Measurements from ENCODE around the gene AGAP1.

AGAP1 gene

DNA sequence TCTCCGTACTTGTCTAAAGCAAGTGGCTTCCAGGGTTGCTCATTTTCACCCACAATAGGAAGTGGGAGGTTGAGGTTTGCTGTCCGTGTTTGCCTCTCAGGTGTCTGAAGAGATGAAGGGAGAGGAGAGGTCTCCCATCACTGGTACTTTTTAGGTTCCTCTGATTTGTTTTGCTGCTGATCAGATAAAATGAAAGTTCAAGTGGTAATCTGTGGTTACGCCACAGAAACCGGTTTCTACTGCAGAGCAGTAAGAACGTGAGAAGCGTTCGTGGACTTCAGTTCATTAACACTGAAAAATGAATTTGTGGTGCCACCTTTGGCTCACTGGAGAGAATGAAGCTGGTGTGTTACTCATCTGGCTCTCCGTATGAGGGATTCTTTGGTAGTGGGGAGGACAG is 556.1 kb downstream of the AGAP1 start:
- Histone ChIP-seq H3K4me3 (ENCODE audit: low read depth, low read length) (no peak overlapping the region), H3K27ac (no peak overlapping the region), H3K36me3 (replicated peaks) (no peaks in the 10 kb centered on the region), H3K27me3 (replicated peaks) (no peaks in the 10 kb centered on the region)
- in situ Hi-C loops (cut with HindIII; ENCODE audit: low pct_ligation_motif_present, low sequenced_read_pairs): no loop called here
- DNase-seq: no peak
- TF ChIP-seq, protein P1, sequence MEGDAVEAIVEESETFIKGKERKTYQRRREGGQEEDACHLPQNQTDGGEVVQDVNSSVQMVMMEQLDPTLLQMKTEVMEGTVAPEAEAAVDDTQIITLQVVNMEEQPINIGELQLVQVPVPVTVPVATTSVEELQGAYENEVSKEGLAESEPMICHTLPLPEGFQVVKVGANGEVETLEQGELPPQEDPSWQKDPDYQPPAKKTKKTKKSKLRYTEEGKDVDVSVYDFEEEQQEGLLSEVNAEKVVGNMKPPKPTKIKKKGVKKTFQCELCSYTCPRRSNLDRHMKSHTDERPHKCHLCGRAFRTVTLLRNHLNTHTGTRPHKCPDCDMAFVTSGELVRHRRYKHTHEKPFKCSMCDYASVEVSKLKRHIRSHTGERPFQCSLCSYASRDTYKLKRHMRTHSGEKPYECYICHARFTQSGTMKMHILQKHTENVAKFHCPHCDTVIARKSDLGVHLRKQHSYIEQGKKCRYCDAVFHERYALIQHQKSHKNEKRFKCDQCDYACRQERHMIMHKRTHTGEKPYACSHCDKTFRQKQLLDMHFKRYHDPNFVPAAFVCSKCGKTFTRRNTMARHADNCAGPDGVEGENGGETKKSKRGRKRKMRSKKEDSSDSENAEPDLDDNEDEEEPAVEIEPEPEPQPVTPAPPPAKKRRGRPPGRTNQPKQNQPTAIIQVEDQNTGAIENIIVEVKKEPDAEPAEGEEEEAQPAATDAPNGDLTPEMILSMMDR (IDR thresholded peaks at IDR 0.05; ENCODE audit: low read depth, low read length, missing control alignments): no peak

DNA sequence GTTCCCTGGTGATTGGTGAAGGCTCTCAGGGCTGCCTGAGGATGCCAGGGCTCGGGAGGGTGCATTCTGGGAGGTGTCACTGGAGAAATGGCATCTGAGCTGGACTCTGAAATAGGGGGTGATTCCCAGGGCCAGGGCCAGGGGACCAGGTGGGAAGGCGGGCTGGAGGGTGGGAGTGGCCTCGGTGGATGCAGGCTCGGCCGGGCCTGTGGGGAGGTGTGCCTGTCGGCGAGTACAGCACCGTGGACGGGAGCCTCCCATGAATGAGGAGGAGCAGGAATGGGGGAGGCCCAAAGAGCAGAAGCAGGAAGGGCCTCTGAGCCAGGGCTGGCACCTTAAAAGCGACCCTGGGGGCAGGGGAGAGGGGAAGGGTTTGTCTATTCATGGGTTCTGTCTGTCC is 557.5 kb downstream of the AGAP1 start:
- in situ Hi-C loops (cut with HindIII; ENCODE audit: low pct_ligation_motif_present, low sequenced_read_pairs): no loop called here
- no peak overlapping the region for H3K27ac ChIP-seq
- H3K4me3 ChIP-seq (ENCODE audit: low read depth, low read length): no peak overlapping the region
- TF ChIP-seq, protein P1 (IDR thresholded peaks at IDR 0.05; ENCODE audit: low read depth, low read length, missing control alignments): no peak
- no peaks in the 10 kb centered on the region for H3K36me3 ChIP-seq (replicated peaks)
- no peaks in the 10 kb centered on the region for H3K27me3 ChIP-seq (replicated peaks)
- DNase-seq: no peak

DNA sequence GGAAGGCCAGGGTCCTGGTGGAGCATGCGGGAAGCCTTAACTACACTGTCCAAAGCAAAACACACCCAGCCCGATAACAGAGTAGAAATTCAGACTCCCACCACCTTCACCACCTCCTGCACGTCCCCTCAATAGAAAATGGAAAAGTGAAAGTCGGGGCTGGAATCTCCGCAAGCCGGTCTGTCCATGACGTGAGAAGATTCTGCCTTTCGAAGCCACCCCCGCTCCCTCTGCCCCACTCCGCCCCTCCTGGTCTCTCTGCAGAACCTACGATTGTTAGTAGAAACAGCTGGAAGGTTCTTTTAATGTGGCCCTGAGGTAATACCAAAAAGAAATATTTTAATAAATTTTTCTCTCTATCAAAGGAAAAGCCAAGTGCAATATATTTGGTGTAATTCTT is 558.0 kb downstream of the AGAP1 start:
- Histone ChIP-seq H3K4me3 (ENCODE audit: low read depth, low read length) (no peak overlapping the region), H3K27ac (no peak overlapping the region), H3K27me3 (replicated peaks) (no peaks in the 10 kb centered on the region), H3K36me3 (replicated peaks) (no peaks in the 10 kb centered on the region)
- TF ChIP-seq, protein P1 (IDR thresholded peaks at IDR 0.05; ENCODE audit: low read depth, low read length, missing control alignments): no peak
- in situ Hi-C loops (cut with HindIII; ENCODE audit: low pct_ligation_motif_present, low sequenced_read_pairs): no loop called here
- DNase-seq: no peak

DNA sequence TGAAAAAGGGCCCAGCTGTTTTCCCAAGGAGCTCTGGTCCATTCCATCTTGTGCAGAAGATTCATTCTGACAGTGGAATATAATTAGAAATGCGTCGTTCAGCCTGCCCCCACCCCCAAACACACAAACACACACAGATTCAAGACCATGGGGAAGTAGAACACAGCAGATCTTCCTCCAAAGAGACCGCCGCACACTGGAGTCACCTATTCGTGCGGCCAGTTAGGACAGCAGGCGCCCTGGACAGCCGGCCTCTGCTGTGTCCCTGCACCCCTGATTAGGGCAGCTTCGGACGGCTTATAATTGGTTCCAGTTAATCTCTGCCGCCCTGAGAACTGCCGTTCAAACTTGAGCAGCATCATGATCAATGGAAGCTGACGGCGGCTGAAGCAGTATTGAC is 558.4 kb downstream of the AGAP1 start:
- in situ Hi-C loops (cut with HindIII; ENCODE audit: low pct_ligation_motif_present, low sequenced_read_pairs): no loop called here

DNA sequence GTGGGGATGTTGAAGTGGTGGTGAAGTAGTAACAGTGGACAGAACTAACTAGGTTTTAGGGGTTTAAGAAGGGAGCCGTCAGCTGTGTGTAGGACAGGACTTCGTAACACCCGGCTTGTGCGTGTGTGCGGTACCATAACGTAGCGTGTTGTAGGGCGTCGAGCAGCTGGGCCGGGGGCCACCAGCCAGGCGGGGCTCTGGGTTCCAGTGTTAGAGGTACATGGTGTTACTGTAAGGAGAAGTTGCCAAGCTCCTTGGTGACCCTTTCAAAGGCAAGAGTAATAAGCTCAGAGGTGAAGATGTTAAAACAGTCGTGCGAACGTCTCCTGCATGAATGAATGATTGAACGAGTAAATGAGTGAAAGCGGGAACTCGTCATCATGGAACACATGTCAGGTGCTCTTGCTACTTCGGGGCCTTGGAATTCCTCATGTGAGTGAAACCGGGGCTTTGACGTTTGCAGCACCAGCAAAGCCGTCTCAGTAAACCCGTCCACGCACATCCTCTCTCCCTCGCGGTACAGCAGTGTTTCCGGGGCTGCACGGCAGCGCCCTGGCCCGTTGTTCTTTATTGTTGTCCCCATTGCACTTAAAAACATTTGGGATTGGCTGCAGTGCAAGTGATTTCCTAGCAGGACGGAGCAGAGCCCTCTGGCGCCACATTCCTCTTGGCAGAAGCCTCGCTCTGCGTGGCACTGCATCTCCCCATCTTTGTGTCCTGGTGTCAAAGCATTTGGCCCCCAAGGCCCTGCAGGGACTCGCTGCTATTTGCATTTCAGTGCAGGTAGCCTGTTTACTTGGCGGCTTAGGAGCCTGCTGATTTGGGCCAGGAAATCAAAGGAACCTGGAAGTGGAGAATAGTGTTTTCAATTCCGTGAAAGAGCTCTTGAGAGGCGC is 559.3 kb downstream of the AGAP1 start:
- Histone ChIP-seq H3K27ac (no peak overlapping the region), H3K27me3 (replicated peaks) (no peaks in the 10 kb centered on the region), H3K36me3 (replicated peaks) (no peaks in the 10 kb centered on the region), H3K4me3 (ENCODE audit: low read depth, low read length) (no peak overlapping the region)
- no peak for DNase-seq
- TF ChIP-seq, protein P1 (IDR thresholded peaks at IDR 0.05; ENCODE audit: low read depth, low read length, missing control alignments): no peak
- in situ Hi-C loops (cut with HindIII; ENCODE audit: low pct_ligation_motif_present, low sequenced_read_pairs): no loop called here

More for the DNA sequence above, 558.4 kb downstream of the AGAP1 start:
- H3K36me3 ChIP-seq (replicated peaks): no peaks in the 10 kb centered on the region
- H3K27me3 ChIP-seq (replicated peaks): no peaks in the 10 kb centered on the region
- no peak overlapping the region for H3K4me3 ChIP-seq (ENCODE audit: low read depth, low read length)
- TF ChIP-seq, protein P1 (IDR thresholded peaks at IDR 0.05; ENCODE audit: low read depth, low read length, missing control alignments): no peak
- DNase-seq: no peak
- H3K27ac ChIP-seq: no peak overlapping the region

Data from brain microvascular endothelial cell (primary cell).